Hepatocyte (in vitro differentiated cells): ENCODE results near the gene TNFAIP8L3. TPM values are rescaled to one million over a fixed set of nuclear protein-coding genes. Genes with fewer than 3 reads are reported as not detected.

Experiments used
- polyA plus RNA-seq: library from polyadenylated mRNA; unstranded; fragments of >200 nt; fragmentation: Nextera tagmentation; extraction: Ambion mirVana; gene quantifications from 2 replicates; pipeline ENCODE4 v1.2.1, GENCODE V29; 2016
- total RNA-seq: library from RNA; depleted of rRNA; stranded (reverse); fragments of >200 nt; gene quantifications from 2 replicates; pipeline ENCODE4 v1.2.3, GENCODE V29; 2014

The TNFAIP8L3 gene
- total and polyA plus RNA-seq, 2 experiments from 2014 or later = 2.4 to 3.4 TPM

Other genes with a start within 250 kb of the TNFAIP8L3 start
- gene AP4E1, start 186.2 kb downstream of the TNFAIP8L3 start, total RNA-seq = 10.6 and 12.4 TPM in 2 replicates
- gene AP4E1, start 186.2 kb downstream of the TNFAIP8L3 start, polyA plus RNA-seq = 1.4 and 2.0 TPM in 2 replicates
- 35.4 and 38.1 TPM in 2 replicates for gene CYP19A1, start 243.7 kb upstream of the TNFAIP8L3 start, total RNA-seq
- gene CYP19A1, start 243.7 kb upstream of the TNFAIP8L3 start, polyA plus RNA-seq = 1.4 and 3.5 TPM in 2 replicates
- 0.92 and 1.8 TPM in 2 replicates for gene GLDN, start 246.7 kb upstream of the TNFAIP8L3 start, total RNA-seq
- gene GLDN, start 246.7 kb upstream of the TNFAIP8L3 start, polyA plus RNA-seq = 0.07 and 0.68 TPM in 2 replicates